Osteoblast (primary cell): Measurements from ENCODE around the gene ALOX5. TPM values are rescaled to one million over a fixed set of nuclear protein-coding genes. Genes with fewer than 3 reads are reported as not detected.

ENCODE experiments used
- DNase-seq: peaks from one replicate; pipeline ENCODE4 v3.0.0; 2011; ENCODE audit warnings: low spot score, mixed read lengths; ENCODE audit not compliant: insufficient read length; ENCODE audit errors: missing footprints
- H2AFZ ChIP-seq: 2 replicates; pipeline ENCODE4 v1.6.0; 2011; ENCODE audit warnings: mild to moderate bottlenecking, low read length
- H3K27ac ChIP-seq: 2 replicates; pipeline ENCODE4 v1.5.1; 2011; ENCODE audit warnings: mild to moderate bottlenecking, low read depth, low read length, moderate library complexity
- H3K27me3 ChIP-seq: 2 replicates; pipeline ENCODE4 v1.6.0; 2012; ENCODE audit warnings: mild to moderate bottlenecking, control low read depth, inconsistent platforms, low read length, moderate library complexity; ENCODE audit not compliant: insufficient read depth
- H3K36me3 ChIP-seq: 2 replicates; pipeline ENCODE4 v1.5.1; 2011; ENCODE audit warnings: mild to moderate bottlenecking, low read length, control low read depth, moderate library complexity; ENCODE audit not compliant: insufficient read depth
- H3K4me1 ChIP-seq: 2 replicates; pipeline ENCODE4 v1.5.1; 2011; ENCODE audit warnings: mild to moderate bottlenecking, low read length, control low read depth, moderate library complexity; ENCODE audit not compliant: insufficient read depth
- H3K4me2 ChIP-seq: 2 replicates; pipeline ENCODE4 v1.6.0; 2011; ENCODE audit warnings: mild to moderate bottlenecking, low read length; ENCODE audit not compliant: insufficient read depth
- H3K4me3 ChIP-seq: fragments of 200-600 bp; sonication (generic); 3 replicates; pipeline ENCODE4 v1.5.1; 2012; ENCODE audit warnings: mild to moderate bottlenecking, low read length, inconsistent platforms; ENCODE audit not compliant: insufficient read depth
- H3K79me2 ChIP-seq: 2 replicates; pipeline ENCODE4 v1.6.0; 2012; ENCODE audit warnings: mild to moderate bottlenecking, low read length, control low read depth, inconsistent platforms; ENCODE audit not compliant: insufficient read depth
- H3K9me3 ChIP-seq: 2 replicates; pipeline ENCODE4 v1.5.1; 2011; ENCODE audit warnings: low read depth, low read length, control low read depth
- H4K20me1 ChIP-seq: 2 replicates; pipeline ENCODE4 v1.6.0; 2012; ENCODE audit warnings: mild to moderate bottlenecking, low read length, control low read depth; ENCODE audit not compliant: insufficient read depth
- CTCF ChIP-seq: IDR thresholded peaks from 2 replicates; pipeline ENCODE4 v1.5.1; 2011; ENCODE audit warnings: mild to moderate bottlenecking, low read depth, low read length, moderate library complexity; ENCODE audit errors: extremely low read depth
- total RNA-seq: library from RNA; depleted of rRNA; stranded (reverse); fragments of >200 nt; gene quantifications from 2 replicates; pipeline ENCODE4 v1.2.3, GENCODE V29; 2012

The ALOX5 gene
- total RNA-seq, 1 donor: not detected

- no peak for TF ChIP-seq CTCF
- Histone ChIP-seq H3K4me1 (no peaks in the 10 kb centered on the region), H3K27me3 (peaks cover 37% of the 10 kb centered on the region), H3K4me3 (no peak overlapping the region), H3K36me3 (no peaks in the 10 kb centered on the region), H2AFZ (no peak overlapping the region), H3K79me2 (no peaks in the 10 kb centered on the region), H3K27ac (no peak overlapping the region), H4K20me1 (no peaks in the 10 kb centered on the region), H3K9me3 (no peaks in the 10 kb centered on the region), H3K4me2 (no peak overlapping the region)
- peak; percentile 17 for DNase-seq
These were observed 3.3 kb downstream of the ALOX5 start for GRCh38 chr10:45377321-45377720.

- no peaks in the 10 kb centered on the region for H4K20me1 ChIP-seq
- H3K4me2 ChIP-seq: no peak overlapping the region
- no peak for TF ChIP-seq CTCF
These were observed 3.8 kb downstream of the ALOX5 start for GRCh38 chr10:45377858-45378257.

GRCh38 chr10:45378914-45379726 lies 5.1 kb downstream of the ALOX5 start:
- no peaks in the 10 kb centered on the region for H3K4me1 ChIP-seq
- no peaks in the 10 kb centered on the region for H4K20me1 ChIP-seq
- peak; percentile 51 for DNase-seq
- no peak for TF ChIP-seq CTCF
- H3K4me2 ChIP-seq: no peak overlapping the region
- peaks cover 21% of the 10 kb centered on the region for H3K27me3 ChIP-seq
- no peaks in the 10 kb centered on the region for H3K79me2 ChIP-seq
- no peak overlapping the region for H3K4me3 ChIP-seq
- H3K27ac ChIP-seq: no peak overlapping the region
- no peaks in the 10 kb centered on the region for H3K36me3 ChIP-seq
- H2AFZ ChIP-seq: no peak overlapping the region
- H3K9me3 ChIP-seq: no peaks in the 10 kb centered on the region

More at GRCh38 chr10:45377858-45378257, 3.8 kb downstream of the ALOX5 start:
- DNase-seq: no peak
- Histone ChIP-seq H3K4me3 (no peak overlapping the region), H3K27ac (no peak overlapping the region), H3K79me2 (no peaks in the 10 kb centered on the region), H3K27me3 (peaks cover 32% of the 10 kb centered on the region), H2AFZ (no peak overlapping the region), H3K36me3 (no peaks in the 10 kb centered on the region), H3K4me1 (no peaks in the 10 kb centered on the region), H3K9me3 (no peaks in the 10 kb centered on the region)

- Histone ChIP-seq H2AFZ (no peak overlapping the region), H3K4me1 (no peaks in the 10 kb centered on the region), H3K4me2 (no peak overlapping the region), H3K79me2 (no peaks in the 10 kb centered on the region), H4K20me1 (no peaks in the 10 kb centered on the region), H3K9me3 (no peaks in the 10 kb centered on the region), H3K27ac (no peak overlapping the region), H3K36me3 (no peaks in the 10 kb centered on the region), H3K27me3 (peaks cover 12% of the 10 kb centered on the region), H3K4me3 (no peak overlapping the region)
- peak; percentile 26 for DNase-seq
- no peak for TF ChIP-seq CTCF
These were observed 6.0 kb downstream of the ALOX5 start for GRCh38 chr10:45379891-45380540.
